Peyer's patch (tissue), 4 donors: ENCODE results near the gene LMO7.

ENCODE experiments used
- POLR2A ChIP-seq, 2 donors: fragments of 450-650 bp; IDR thresholded peaks; one replicate each; pipeline ENCODE4 v1.5.1; 2017; ENCODE audit warnings: antibody characterized with exemption in 2 of 2, mild to moderate bottlenecking in 2 of 2, moderate library complexity in 2 of 2
- TF ChIP-seq, protein P1 (sequence below), 6 experiments: fragments of 450-650 bp in 4 of 6; fragments of 200-600 bp in 2 of 6; sonication (generic) in 1 of 6; IDR thresholded peaks; one replicate each; pipeline ENCODE4 v1.5.1; 2017 to 2019; ENCODE audit warnings: antibody characterized with exemption in 6 of 6, mild to moderate bottlenecking in 3 of 6, moderate library complexity in 1 of 6

DNA sequence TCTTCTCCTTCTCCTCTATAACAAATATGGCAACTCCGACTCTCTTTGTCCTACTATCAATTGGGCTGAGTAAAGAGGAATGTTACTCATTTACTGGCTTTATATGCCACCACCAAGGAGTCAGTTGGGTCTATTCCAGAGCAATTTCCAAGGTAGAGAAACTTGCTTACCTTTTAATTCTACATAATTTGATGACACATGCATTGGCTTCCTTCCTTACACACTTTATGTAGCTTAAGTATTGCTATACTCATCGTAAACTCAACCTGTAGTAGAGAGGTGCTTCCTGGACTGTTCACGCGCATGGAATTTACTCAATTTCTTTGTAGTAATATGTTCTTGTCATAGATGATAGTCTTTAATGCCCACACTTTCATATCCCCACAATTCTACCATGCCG is 160.7 kb downstream of the LMO7 start:
- TF ChIP-seq POLR2A (IDR thresholded peaks at IDR 0.05), result no peak
- TF ChIP-seq, protein P1, sequence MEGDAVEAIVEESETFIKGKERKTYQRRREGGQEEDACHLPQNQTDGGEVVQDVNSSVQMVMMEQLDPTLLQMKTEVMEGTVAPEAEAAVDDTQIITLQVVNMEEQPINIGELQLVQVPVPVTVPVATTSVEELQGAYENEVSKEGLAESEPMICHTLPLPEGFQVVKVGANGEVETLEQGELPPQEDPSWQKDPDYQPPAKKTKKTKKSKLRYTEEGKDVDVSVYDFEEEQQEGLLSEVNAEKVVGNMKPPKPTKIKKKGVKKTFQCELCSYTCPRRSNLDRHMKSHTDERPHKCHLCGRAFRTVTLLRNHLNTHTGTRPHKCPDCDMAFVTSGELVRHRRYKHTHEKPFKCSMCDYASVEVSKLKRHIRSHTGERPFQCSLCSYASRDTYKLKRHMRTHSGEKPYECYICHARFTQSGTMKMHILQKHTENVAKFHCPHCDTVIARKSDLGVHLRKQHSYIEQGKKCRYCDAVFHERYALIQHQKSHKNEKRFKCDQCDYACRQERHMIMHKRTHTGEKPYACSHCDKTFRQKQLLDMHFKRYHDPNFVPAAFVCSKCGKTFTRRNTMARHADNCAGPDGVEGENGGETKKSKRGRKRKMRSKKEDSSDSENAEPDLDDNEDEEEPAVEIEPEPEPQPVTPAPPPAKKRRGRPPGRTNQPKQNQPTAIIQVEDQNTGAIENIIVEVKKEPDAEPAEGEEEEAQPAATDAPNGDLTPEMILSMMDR (IDR thresholded peaks at IDR 0.05), result no peak
